ENCODE data around the gene CLTA.

CLTA gene

GRCh38 chr9:36190388-36191289, at the start of gene CLTA:
Gene CLTA (plus strand): TSS chr9:36190921. CDS start chr9:36191057, 136 bp downstream.
- peak; percentile 93 for DNase-seq

GRCh38 chr9:36141288-36141687, 49.4 kb upstream of the CLTA start:
- no peak for DNase-seq

GRCh38 chr9:36141761-36142160, 49.0 kb upstream of the CLTA start:
- no peak for DNase-seq

- DNase-seq, result no peak
These were observed 48.0 kb upstream of the CLTA start for GRCh38 chr9:36142510-36143244.

- DNase-seq, result no peak
These were observed 47.5 kb upstream of the CLTA start for GRCh38 chr9:36143245-36143641.

GRCh38 chr9:36144309-36145232, 46.1 kb upstream of the CLTA start:
- no peak for DNase-seq

GRCh38 chr9:36145970-36146369, 44.8 kb upstream of the CLTA start:
- DNase-seq, result no peak

GRCh38 chr9:36146651-36147050, 44.1 kb upstream of the CLTA start:
- no peak for DNase-seq

- DNase-seq, result no peak
These were observed 43.1 kb upstream of the CLTA start for GRCh38 chr9:36147441-36148175.

GRCh38 chr9:36148311-36149051, 42.2 kb upstream of the CLTA start:
- DNase-seq, result peak; percentile 88

- no peak for DNase-seq
These were observed 41.5 kb upstream of the CLTA start for GRCh38 chr9:36149197-36149596.

- DNase-seq, result no peak
These were observed 40.0 kb upstream of the CLTA start for GRCh38 chr9:36150574-36151315.

- DNase-seq, result peak; percentile 92
These were observed 39.2 kb upstream of the CLTA start for GRCh38 chr9:36151316-36152210.

GRCh38 chr9:36152741-36153438, 37.8 kb upstream of the CLTA start:
- no peak for DNase-seq

GRCh38 chr9:36153746-36154145, 37.0 kb upstream of the CLTA start:
- DNase-seq, result no peak

GRCh38 chr9:36154331-36154952, 36.3 kb upstream of the CLTA start:
- DNase-seq, result no peak

GRCh38 chr9:36156116-36156515, 34.6 kb upstream of the CLTA start:
- DNase-seq, result no peak

- no peak for DNase-seq
These were observed 32.6 kb upstream of the CLTA start for GRCh38 chr9:36158122-36158521.

- DNase-seq, result no peak
These were observed 31.8 kb upstream of the CLTA start for GRCh38 chr9:36158917-36159316.

All from stimulated activated CD8-positive, alpha-beta memory T cell treated with anti-CD3 and anti-CD28 coated beads, Interleukin-4, amount 100 ng/mL, for 48 hours (primary cell).